NCI-H128 (cell line): ENCODE measurements around the gene FAM181A.

ENCODE experiments used
- DNase-seq: peaks from one replicate; lab custom pipeline; 2025; ENCODE audit not compliant: unreplicated experiment; lab: John Stamatoyannopoulos, UW

The FAM181A gene

DNA sequence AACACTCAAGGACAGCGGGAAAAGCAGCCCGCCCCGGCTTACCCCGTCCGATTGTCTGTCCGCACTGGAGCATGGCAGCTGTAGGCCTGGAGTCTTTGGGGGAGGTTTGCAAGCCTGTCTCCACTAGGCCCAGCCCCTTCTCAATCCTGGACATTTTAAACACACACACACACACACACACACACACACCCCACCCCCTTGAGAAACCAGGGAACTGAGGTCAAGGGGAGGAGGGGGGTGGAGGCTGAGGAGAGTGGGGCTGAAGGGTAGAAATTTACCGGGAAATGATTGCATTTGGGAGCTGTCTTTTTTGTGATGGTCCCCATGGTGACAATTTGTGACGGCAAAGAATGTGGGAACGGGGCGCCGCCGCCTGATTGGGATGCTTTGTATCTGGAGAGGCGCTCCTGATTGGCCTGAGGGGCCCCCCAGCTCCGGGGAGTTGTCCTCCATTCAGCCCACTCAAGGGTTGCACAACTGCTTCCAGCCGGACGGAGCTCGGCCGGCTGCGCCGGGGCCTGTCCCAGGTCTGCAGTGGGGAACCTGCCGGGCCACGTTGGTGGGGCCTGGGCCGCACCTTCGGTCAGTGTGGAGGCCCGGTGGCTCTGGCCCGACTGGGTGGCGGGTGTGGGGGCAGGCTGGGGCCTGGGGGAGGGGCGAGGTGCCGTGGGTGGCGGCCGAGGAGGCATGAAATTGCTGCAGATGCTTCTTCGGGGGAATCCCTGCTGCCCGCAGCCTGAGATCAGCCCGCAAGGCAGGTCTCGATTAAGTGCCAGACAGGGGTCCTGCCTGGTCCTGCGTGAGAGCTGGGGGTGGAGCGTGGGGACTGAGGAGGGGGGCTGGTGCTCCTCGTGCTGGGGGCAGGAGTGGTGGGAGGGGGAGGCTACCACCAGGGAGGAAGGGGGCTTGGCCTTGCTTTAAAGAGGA, at the start of gene FAM181A:
Gene FAM181A, plus strand, starts transcription at position 472 of the 927 bp plus-strand sequence. CDS start 942 bp downstream, outside the sequence.
- no peak for DNase-seq

DNA sequence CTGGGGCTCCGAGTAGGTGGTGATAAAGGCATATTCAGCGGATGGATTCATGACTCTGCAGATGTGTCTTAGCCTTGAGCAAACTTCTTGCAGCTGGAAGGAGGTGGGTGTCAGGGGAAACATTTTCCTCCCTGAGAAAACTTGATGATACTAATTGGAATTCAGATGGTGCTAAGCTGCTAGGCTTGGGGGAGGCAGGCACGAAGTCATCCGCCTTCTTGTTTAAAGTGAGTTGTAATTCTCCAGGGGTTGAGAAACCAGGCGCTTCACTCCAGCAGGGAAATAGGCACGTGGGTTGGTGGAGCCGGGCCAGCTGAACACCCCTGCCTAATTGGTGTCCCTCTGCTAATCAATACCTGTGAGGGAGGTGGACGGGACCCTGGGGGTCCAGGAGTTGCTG, 48.9 kb upstream of the FAM181A start:
- no peak for DNase-seq

DNA sequence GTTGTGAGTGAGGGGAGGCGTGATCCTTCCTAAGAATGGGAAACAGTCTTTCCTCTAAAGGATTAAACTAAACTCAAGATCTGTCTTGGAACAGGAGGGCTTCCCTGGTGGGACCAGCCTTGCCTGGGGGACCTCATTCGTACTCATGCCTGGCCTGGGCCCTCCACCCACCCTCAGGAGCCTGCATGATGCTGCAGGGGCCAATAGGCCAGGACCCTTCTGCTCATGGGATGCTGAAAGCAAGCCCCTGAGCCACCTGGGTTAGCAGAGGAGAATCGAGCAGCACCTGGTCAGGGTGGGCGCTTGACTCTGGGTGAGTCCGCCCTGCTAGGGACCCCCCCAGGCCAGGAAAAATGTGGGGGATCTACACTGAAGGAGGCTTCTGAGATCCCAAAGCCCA, 48.3 kb upstream of the FAM181A start:
- DNase-seq: no peak

DNA sequence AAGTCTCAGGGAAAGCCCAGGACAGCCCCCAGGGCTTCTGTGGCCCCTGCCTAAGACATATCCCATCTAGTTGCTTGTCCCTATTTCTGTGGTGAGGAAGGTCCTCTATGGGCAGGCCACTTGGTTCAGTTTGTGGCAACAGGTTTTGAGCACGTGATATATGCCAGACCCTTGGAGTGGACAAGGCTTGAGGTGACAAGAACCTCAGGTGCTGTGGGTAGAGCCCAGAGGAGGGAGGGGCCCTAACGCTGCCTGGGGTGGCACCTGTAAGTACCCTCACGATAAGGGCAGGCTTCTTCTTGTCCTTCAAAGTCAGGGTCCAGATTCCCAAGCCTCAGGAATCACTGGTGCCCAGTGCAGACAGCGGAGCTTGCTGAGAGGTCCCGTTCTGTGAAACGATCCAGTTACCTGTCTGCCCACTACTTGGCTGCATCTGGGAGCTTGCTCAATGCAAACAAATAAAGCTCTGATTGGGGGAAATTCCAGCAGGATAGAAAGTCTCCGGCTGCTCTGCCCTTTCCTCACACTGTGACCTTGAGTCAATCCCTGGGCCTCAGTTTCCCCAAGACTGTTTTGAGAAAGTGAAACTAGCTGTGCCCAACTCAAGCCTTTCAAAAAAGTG, 47.7 kb upstream of the FAM181A start:
- no peak for DNase-seq

DNA sequence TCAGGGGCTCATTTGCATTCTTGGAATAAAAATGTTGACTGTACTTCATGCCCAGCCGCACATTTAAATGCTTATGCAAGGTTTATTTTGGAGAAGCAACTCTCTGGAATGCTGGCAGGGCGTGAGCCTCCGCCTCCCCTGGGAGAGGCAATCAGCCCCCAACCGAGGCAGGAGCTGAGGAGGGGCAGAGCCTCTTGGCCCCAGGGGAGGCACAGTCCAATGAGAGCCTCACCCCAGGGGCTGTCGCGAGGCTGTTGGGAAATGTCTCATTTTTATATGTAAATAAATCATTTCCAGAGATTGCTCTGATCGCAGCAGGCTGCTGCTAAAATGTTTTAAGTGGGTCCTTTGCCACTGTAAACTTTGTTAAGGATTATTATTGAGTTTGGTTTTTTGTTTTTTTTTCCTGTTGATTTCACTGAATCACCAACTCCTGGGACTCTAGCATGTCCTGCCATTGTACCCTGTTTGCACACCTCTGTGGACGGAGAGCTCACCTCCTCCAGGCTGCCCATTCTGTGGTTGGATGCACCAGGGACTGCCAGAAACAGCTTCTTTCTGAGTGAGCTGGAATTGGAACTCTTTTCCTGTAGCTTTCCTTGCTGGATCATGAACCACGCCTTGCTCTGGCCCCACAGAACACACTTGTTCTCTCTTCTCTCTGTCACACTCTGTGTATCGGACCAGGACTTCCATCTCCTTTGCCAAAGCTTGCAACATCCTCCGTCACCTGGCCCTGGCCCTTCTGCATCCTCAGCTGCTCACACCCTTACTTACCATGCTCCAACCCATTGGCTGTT, 46.9 kb upstream of the FAM181A start:
- DNase-seq: no peak

DNA sequence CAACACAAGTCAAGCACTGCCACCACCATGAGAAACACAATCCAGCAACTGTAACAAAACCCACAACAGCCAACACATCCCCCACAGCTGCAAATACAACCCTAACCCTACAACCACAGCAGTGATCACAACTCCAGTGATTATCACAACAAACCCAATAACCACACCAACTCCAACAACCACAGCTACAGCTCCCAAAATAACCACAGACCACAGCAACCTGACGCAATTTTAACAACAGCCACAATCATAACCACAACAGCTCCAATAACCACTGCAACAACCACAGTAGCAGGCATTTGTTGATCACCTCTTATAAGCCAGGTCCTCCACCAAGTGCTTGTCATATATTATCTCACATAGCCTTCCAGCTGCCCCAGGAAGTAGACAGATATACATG, 42.2 kb upstream of the FAM181A start:
- no peak for DNase-seq

DNA sequence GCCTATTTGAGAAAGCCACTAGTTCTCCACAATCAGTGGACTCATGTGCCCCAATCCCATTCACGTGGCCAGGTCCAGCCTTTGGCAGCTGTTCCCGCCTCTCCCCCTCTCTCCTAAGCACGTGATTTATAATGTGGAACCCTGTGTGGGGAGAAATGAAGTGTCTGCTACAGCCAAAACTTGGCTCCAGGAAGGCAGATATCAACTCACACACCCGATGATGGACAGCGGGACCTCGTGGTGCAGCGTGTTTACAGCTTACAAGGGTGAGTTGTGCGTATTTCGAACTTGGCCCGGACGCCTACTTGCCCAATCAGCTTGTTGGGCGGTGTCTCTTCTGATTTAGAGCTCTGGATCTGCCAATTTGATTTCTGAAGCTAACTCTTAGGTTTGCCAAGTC, 38.1 kb upstream of the FAM181A start:
- DNase-seq: no peak

DNA sequence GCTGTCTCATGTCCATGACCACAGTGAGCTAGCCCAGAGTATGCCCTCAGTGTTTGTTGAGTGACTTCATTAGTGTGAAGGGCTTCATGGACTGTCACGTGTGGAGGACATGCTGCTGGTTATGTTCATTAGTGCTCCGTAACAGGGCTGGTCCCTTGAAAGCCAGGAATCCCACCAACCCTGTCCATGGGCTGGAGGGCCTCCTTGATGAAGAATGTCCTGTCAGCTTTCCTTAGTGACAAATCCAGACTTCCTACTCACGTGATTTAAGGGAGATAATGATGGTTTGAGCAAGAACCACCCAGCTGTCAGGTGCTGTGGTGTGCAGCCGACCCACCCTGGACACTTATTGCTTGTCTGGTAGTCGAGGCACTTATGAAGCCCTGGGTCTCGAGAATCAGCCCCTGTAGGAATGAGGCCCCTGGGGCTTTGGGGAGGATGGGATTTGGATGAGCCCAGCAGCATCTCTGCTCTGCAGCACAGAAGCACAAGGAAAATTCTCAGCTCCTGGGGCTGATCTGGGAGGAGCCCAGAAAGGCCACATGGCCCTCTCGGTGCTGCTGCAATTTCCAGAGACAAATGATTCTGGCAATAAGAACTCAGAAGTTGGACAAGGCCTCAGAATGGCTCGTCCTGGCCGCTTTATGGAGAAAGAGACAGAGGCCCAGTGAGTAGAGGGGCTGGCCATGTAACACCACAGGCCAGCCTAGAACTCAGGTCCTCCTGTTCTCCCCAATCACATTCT, 37.2 kb upstream of the FAM181A start:
- no peak for DNase-seq

DNA sequence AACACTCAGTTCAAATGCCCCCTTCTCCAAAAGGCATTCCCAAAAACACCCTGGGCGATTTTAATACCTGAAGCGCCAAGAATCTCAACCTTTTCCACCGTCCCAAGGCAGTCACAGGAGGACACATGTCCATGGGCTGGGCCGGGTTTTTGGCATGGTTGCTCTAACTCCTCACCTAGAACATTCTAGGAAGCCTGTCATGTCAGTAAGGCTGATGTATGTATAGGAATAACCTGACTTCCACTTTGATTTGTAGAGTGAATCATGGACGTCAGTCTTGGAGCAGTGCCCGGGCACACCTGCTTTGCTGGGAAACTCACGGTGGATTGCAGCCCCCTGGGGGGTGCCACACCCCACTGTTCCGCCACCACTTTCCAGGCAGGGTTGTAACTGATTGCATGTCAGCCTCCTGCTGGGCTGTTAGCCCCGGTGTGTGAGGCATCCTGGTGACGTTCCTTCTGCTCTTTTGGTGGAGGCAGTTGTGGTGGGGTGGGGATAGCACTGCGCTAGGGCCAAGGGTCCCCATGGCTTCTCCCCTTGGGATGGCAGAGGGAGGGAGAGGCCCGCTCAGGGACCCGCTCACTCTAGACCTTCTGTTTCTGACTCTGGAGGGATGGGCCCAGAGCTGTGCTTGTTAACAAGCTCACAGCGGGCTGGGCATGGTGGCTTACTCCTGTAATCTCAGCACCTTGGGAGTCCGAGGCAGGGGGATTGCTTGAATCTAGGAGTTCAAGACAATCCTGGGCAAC, 35.2 kb upstream of the FAM181A start:
- DNase-seq: no peak

DNA sequence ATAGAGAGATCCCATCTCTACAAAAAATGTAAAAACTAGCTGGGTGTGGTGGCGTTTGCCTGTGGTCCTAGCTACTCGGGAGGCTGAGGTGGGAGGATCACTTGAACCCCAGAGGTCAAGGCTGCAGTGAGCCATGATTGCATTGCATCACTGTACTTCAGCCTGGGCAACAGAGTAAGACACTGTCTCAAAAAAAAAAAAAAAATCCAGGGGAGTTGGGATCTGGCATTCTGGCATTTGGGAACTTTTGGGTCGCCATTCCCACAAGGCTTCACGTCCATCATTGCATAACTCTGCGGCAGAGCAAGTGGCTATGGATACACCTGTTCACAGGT, 34.7 kb upstream of the FAM181A start:
- no peak for DNase-seq

DNA sequence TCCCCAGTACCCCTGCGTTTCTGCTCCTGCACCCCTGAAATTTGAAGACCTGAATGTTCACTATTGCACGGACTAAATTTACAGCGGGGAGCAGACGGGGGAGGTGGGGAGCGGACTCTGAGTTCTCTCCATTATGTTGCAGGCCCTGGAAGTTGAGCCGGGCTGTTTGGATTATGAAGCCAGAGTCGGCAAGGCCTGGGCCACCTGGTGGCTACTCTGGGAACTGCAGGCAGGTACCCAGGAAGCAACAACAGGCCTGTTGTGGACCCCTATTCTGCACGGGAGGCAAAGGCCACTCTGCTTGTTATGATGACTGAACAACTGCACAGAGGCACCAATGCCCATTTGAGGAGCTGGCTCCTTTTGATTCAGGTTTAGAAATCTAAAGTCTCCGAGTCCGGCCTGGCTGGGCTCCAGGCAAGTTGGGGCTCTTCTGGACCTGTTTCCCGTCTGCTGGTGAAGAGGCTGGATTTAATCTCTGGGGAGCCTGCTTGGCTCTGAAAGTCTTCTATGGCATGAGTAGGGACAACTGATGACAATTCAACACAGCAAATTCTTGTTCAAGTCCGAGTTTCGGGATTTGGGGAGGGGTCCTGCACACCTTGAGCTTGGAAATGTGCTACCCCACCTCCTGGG, 34.1 kb upstream of the FAM181A start:
- peak; percentile 13 for DNase-seq

DNA sequence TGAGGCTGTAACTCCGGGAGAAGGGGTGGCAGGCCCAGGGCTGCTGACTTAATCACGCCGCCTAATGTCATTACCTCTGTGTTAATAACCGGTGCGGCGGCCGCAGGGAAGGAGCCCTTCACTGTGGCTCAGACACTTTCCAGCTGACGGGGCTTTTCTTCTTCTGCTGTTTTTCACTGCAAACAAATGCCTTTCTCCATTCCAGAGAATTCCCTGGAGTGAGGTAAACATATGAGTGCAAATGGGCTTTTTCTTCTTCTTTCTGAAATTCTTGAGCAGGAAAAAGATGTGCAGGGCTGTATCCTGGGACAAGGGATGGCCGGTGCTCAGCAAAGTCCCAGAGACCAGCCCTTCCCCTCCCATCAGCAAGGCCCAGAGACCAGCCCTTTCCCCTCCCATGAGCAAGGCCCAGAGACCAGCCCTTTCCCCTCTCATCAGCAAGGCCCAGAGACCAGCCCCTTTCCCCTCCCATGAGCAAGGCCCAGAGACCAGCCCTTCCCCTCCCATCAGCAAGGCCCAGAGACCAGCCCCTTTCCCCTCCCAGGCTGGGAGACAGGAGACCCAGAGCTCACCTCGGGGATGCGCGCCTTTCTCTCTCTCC, 33.4 kb upstream of the FAM181A start:
- DNase-seq: no peak

DNA sequence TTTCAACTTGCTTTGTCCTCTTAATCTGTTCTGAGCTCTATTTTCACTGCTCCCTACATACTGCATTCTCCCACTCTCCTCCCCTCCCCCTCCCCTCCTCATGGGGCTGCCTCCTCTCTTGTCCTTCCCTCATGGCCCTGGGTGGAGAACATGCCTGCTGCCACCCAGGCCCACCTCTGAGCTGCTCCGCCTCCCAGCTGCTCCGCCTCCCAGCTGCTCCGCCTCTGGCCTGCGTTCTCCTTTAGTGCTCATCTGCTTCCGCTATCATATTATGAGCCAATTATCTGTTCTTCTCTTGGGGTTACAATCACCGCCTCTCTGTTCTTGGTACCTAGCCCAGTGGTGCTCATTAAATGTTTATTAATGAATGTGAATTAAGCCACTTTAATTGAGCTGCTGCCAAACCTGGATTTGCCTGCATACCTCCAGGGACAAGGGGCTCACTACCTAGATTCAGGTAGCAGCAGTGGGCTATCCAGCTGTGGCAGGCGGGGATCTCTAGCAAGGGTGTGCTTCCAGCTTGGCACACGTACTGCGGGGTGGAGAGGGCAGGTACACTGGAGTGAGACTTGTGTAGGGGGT, 32.0 kb upstream of the FAM181A start:
- DNase-seq: no peak

DNA sequence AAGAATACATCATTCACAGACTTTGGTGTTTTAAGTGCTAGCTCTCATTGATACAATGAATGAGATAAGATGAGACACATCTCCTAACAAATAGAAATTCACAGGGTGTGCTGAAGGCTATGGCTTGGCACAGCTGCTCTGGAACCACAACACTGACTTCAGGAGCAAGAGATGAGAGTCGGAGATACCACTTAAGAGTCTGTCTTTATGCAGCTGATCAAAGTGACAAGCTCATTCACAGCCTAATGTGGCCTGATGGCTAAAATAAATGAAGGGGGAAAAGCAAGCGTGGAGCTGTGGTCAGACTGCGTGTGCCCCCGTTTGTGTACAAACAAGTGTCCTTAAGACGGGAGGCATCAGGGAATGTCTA, 29.7 kb upstream of the FAM181A start:
- no peak for DNase-seq

DNA sequence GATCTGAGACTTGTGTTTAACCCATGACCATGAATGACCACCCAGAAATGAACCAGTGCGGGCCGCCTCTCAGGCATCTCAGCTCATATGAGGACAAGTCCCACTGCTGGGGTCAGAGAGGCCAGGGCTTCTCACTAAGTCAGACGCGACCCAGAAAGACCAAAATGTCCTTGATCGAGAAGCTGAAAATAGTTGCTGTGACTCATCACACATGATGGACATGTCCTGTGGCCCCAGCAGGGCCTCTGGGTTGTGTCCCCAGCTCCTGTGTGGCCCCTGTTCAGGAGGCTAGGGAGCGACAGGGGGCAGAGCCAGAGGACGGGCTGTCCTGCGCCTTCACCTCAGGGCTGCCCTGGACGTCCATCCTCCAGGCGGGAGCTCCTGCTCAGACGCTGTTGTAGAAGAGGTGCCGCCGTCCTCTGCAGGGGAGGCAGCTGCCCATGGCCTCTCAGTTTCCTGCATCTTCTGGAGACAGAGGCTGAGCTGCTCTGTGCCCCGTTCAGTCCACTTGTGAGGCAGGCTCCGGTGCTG, 29.0 kb upstream of the FAM181A start:
- no peak for DNase-seq

DNA sequence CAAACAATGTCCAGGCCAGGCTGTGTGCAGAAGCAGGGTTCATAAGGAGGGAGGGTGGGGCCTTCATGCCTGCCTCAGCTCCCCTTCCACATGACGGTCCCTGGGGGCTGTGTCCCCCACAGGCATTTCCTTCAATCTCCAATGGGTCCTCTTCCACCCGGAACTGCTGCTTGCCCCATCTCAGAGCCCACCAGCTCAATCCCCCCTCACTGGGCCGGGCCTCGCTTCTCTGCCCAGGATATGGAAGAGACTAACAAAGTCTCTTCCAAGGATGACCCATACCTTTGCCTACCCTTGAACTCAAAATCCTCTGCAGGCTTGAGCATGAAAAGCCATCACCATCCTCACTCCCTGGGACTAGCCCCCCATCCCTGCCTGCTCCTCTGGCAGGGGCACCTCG, 28.4 kb upstream of the FAM181A start:
- DNase-seq: no peak

DNA sequence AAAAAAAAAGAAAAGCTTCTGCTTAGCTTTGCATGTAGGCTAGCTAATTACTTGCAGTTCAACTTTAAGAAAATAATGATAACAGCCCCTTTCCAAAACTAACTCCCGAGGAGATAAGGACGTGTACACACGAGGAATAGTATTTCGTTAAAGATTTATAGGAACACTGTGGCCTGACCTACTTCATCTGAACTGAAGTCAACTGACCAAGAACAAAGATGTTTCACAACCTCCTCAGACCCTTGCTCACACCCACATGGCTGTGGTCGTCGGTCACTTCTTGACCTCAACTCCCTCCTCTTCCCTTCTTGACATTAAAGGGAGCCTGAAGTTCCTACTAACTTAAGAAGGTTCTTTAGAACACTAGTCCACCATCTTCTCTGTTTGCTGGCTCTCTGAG, 25.3 kb upstream of the FAM181A start:
- no peak for DNase-seq

DNA sequence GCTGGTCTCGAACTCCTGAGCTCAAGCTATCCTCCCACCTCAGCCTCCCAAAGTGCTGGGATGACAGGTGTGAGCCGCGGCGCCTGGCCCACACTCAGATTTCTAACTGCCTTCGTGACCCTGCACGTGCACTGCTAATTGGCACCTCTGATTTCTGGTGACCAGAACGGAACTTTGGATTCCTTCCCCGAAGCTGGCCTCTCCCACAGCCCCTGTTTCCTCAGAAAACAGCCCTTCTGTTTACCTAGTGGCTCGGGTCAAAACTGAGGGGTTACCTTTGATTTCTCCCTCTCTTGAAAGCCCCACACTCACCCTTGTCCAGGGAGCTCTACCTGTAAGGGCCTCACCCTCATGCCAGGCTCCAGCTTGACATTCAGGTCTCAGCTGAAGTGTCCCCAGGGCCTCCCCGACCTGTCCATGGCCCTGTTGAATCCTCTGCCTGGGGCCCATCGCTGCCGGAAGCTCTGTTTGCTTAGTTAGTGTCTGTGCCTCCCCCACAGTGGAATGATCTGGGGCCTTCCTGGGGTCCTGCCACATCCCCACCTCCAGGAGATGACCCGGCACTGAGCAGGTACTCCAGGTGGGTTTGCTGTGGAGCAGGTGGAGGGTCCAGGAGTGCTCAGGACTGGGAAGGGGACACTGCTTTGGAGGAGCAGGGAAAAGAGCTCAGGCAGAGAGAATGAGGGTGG, 24.4 kb upstream of the FAM181A start:
- no peak for DNase-seq
